ENCODE measurements around the gene CYTH1.

CYTH1 gene

DNA sequence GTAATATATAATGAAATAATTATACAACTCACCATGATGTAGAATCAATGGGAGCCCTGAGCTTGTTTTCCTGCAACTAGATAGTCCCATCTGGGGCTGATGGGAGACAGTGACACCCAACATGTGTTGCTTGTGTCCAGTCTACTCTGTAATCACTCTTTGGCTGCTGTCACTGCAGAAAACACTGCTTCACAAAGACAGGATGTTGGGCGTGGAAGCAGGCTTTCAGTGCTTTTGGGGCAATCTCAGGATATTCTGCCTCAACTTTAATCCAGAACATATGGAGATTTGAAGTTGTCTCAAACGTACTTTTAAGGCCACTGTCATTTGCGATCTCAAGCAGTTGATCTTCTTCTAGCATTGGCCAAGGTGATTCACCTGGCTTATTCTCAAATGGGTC is 94.9 kb downstream of the CYTH1 start:
- Histone ChIP-seq H3K4me3 (ENCODE audit: low read depth in 1 of 2, low read length in 2 of 2) (no peak overlapping the region), H3K27me3 (ENCODE audit: insufficient read depth, low read length, poor library complexity) (no peaks in the 10 kb centered on the region), H3K36me3 (ENCODE audit: insufficient read depth, low read length) (peaks cover 12% of the 10 kb centered on the region; the same call in 1 of the 2 replicates), H4K20me1 (ENCODE audit: insufficient read depth, low read length) (no peaks in the 10 kb centered on the region; the same call in 1 of the 2 replicates), H3K27ac (ENCODE audit: low read length) (no peak overlapping the region), H3K9me3 (ENCODE audit: insufficient read depth, low read length, severe bottlenecking) (no peaks in the 10 kb centered on the region), H3K79me2 (ENCODE audit: insufficient read depth, low read length) (no peaks in the 10 kb centered on the region), H3K9ac (ENCODE audit: low read depth, low read length) (no peak overlapping the region), H3K4me1 (ENCODE audit: insufficient read depth, low read length) (no peaks in the 10 kb centered on the region), H2AFZ (ENCODE audit: low read depth, low read length) (no peak overlapping the region), H3K4me2 (ENCODE audit: insufficient read depth, low read length) (no peak overlapping the region)
- DNase-seq (no peak), ATAC-seq (ENCODE audit: insufficient read depth, low read depth) (no peak)
- TF ChIP-seq EZH2 (IDR thresholded peaks at IDR 0.05; ENCODE audit: borderline replicate concordance, low read depth, low read length, severe bottlenecking), result no peak
- TF ChIP-seq, protein P1, sequence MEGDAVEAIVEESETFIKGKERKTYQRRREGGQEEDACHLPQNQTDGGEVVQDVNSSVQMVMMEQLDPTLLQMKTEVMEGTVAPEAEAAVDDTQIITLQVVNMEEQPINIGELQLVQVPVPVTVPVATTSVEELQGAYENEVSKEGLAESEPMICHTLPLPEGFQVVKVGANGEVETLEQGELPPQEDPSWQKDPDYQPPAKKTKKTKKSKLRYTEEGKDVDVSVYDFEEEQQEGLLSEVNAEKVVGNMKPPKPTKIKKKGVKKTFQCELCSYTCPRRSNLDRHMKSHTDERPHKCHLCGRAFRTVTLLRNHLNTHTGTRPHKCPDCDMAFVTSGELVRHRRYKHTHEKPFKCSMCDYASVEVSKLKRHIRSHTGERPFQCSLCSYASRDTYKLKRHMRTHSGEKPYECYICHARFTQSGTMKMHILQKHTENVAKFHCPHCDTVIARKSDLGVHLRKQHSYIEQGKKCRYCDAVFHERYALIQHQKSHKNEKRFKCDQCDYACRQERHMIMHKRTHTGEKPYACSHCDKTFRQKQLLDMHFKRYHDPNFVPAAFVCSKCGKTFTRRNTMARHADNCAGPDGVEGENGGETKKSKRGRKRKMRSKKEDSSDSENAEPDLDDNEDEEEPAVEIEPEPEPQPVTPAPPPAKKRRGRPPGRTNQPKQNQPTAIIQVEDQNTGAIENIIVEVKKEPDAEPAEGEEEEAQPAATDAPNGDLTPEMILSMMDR (IDR thresholded peaks at IDR 0.05; ENCODE audit: borderline replicate concordance, extremely low read depth, low read length, poor library complexity, severe bottlenecking), result no peak

DNA sequence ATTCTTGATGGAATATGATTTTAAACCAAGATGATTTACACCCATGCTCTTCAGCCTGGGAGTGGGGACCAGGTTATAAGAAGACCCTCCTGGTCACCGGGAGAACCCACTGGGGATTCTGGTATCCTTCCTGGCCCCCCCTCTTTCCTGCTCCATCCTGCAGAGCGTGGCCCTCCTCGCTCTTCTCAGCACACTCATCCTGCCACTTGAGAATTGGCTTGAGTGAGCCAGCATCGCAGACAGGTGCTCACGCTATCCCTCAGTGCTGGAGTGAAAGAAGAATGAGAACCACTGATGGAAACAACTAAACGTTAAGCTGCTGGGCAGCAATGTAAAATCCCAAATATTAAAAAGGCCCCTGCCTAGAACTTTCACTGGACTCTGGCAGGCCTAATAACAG is 98.0 kb downstream of the CYTH1 start:
- TF ChIP-seq, protein P1 (IDR thresholded peaks at IDR 0.05; ENCODE audit: borderline replicate concordance, extremely low read depth, low read length, poor library complexity, severe bottlenecking), result no peak
- Histone ChIP-seq H2AFZ (ENCODE audit: low read depth, low read length) (no peak overlapping the region), H3K9me3 (ENCODE audit: insufficient read depth, low read length, severe bottlenecking) (no peaks in the 10 kb centered on the region), H3K27me3 (ENCODE audit: insufficient read depth, low read length, poor library complexity) (no peaks in the 10 kb centered on the region), H3K27ac (ENCODE audit: low read length) (no peak overlapping the region), H3K36me3 (ENCODE audit: insufficient read depth, low read length) (peaks cover 14% of the 10 kb centered on the region; the same call in 1 of the 2 replicates), H3K9ac (ENCODE audit: low read depth, low read length) (no peak overlapping the region), H3K4me2 (ENCODE audit: insufficient read depth, low read length) (no peak overlapping the region), H3K4me1 (ENCODE audit: insufficient read depth, low read length) (no peaks in the 10 kb centered on the region), H3K79me2 (ENCODE audit: insufficient read depth, low read length) (no peaks in the 10 kb centered on the region), H3K4me3 (ENCODE audit: low read depth in 1 of 2, low read length in 2 of 2) (no peak overlapping the region), H4K20me1 (ENCODE audit: insufficient read depth, low read length) (no peaks in the 10 kb centered on the region; the same call in 1 of the 2 replicates)
- ATAC-seq (ENCODE audit: insufficient read depth, low read depth), result no peak
- DNase-seq, result no peak

DNA sequence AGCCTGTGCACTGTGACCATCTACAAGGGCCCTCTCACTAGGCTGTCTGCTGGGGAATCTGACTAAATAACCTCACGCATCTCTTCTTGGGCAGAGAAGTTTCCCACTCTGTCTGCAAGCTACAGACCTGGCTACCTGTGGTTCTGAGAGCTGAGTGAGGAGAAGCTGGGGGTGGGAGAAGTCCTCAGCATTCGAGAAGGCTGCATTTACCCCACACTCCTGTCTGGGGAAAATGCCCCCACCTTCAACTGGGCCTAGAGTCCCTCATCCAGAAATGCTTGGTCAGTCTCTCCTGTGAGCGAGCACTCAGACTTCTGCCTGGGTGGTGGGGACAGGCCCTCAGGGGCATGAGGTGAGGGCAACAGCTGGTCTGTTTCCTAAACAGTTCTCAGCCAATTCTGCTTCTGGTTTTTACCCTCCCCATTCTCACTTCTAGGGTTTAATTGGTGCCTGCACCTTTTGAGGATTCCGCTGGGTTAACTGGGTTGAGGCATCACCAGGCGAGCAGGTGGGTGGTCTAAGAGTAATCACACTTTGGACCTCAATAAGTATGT is 98.6 kb downstream of the CYTH1 start:
- Histone ChIP-seq H3K4me2 (ENCODE audit: insufficient read depth, low read length) (no peak overlapping the region), H3K9ac (ENCODE audit: low read depth, low read length) (no peak overlapping the region), H3K27ac (ENCODE audit: low read length) (no peak overlapping the region), H3K9me3 (ENCODE audit: insufficient read depth, low read length, severe bottlenecking) (no peaks in the 10 kb centered on the region), H3K36me3 (ENCODE audit: insufficient read depth, low read length) (peaks cover 13% of the 10 kb centered on the region; the same call in 1 of the 2 replicates), H3K4me1 (ENCODE audit: insufficient read depth, low read length) (no peaks in the 10 kb centered on the region), H3K4me3 (ENCODE audit: low read depth in 1 of 2, low read length in 2 of 2) (no peak overlapping the region), H4K20me1 (ENCODE audit: insufficient read depth, low read length) (no peaks in the 10 kb centered on the region; the same call in 1 of the 2 replicates), H3K27me3 (ENCODE audit: insufficient read depth, low read length, poor library complexity) (no peaks in the 10 kb centered on the region), H2AFZ (ENCODE audit: low read depth, low read length) (no peak overlapping the region), H3K79me2 (ENCODE audit: insufficient read depth, low read length) (no peaks in the 10 kb centered on the region)
- no peak for TF ChIP-seq EZH2 (IDR thresholded peaks at IDR 0.05; ENCODE audit: borderline replicate concordance, low read depth, low read length, severe bottlenecking)
- TF ChIP-seq, protein P1 (IDR thresholded peaks at IDR 0.05; ENCODE audit: borderline replicate concordance, extremely low read depth, low read length, poor library complexity, severe bottlenecking), result no peak
- ATAC-seq (ENCODE audit: insufficient read depth, low read depth), result no peak
- DNase-seq, result no peak

Measured in DND-41 (cell line).